Kidney epithelial cell (primary cell): ENCODE results near the gene PTPRO. TPM values are rescaled to one million over a fixed set of nuclear protein-coding genes. Genes with fewer than 3 reads are reported as not detected.

Source experiments
- DNase-seq: peaks from one replicate; pipeline ENCODE4 v3.0.0-alpha.2; 2010; ENCODE audit warnings: low read depth
- H3K27me3 ChIP-seq: 2 replicates; pipeline ENCODE4 v1.6.0; 2011; ENCODE audit warnings: low read length; ENCODE audit not compliant: control insufficient read depth, insufficient read depth
- H3K36me3 ChIP-seq: 2 replicates; pipeline ENCODE4 v1.5.1; 2011; ENCODE audit warnings: low read length; ENCODE audit not compliant: control insufficient read depth, insufficient read depth
- H3K4me3 ChIP-seq: 2 replicates; pipeline ENCODE4 v1.5.1; 2011; ENCODE audit warnings: low read depth, mild to moderate bottlenecking, control low read depth, low read length
- total RNA-seq: library from RNA; depleted of rRNA; stranded (reverse); fragments of >200 nt; gene quantifications from 2 replicates; pipeline ENCODE4 v1.2.3, GENCODE V29; 2015
- TF ChIP-seq, protein P1 (sequence below): IDR thresholded peaks from 2 replicates; pipeline ENCODE4 v1.5.1; 2011; ENCODE audit warnings: mild to moderate bottlenecking, moderate library complexity, low read length, control low read depth, inconsistent platforms; ENCODE audit not compliant: insufficient read depth, poor library complexity, severe bottlenecking

Gene PTPRO
- total RNA-seq, 1 donor from 2014 or later, result 3.7 TPM

DNA sequence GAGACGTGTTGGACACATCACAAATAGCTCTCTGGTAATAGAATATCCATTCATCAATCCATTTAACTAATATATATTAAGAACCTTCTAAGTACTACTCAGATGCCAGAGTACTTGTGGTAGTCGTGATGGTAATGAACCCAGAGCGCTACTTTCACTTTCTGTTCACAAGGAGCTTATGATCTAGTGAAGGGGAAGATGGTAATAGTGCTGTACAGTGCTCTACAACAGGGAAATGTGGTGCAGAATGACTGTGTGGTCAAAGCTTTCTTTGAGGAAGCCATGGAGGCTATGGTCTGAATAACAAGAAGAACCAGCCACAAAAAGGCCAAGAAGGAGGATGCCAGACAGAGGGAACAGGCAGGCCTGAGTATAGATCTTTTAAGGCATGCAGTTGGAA lies 212.0 kb downstream of the PTPRO start:
- TF ChIP-seq, protein P1, sequence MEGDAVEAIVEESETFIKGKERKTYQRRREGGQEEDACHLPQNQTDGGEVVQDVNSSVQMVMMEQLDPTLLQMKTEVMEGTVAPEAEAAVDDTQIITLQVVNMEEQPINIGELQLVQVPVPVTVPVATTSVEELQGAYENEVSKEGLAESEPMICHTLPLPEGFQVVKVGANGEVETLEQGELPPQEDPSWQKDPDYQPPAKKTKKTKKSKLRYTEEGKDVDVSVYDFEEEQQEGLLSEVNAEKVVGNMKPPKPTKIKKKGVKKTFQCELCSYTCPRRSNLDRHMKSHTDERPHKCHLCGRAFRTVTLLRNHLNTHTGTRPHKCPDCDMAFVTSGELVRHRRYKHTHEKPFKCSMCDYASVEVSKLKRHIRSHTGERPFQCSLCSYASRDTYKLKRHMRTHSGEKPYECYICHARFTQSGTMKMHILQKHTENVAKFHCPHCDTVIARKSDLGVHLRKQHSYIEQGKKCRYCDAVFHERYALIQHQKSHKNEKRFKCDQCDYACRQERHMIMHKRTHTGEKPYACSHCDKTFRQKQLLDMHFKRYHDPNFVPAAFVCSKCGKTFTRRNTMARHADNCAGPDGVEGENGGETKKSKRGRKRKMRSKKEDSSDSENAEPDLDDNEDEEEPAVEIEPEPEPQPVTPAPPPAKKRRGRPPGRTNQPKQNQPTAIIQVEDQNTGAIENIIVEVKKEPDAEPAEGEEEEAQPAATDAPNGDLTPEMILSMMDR, result no peak
- Histone ChIP-seq H3K27me3 (no peaks in the 10 kb centered on the region), H3K4me3 (no peak overlapping the region), H3K36me3 (no peaks in the 10 kb centered on the region)
- no peak for DNase-seq

DNA sequence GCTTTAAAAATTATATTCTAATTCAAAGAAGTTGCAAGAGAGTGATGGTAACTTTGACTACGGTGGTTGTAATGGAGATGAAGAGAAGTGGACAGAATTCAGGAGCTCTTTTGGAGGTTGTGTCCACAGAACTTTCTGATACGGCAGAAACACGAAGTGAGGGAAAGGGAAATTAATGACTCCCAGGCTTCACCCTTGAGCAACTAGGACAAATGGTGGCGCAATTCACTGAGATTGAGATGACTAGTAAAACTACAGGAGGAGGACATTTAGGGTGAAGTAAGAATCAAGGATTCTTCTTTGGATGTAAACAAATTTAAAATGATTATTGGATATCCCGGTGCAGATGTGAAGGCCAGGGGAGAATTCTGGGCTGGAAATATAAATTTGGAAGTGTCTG lies 212.6 kb downstream of the PTPRO start:
- TF ChIP-seq, protein P1, result no peak
- Histone ChIP-seq H3K27me3 (no peaks in the 10 kb centered on the region), H3K36me3 (no peaks in the 10 kb centered on the region), H3K4me3 (no peak overlapping the region)
- DNase-seq, result no peak

DNA sequence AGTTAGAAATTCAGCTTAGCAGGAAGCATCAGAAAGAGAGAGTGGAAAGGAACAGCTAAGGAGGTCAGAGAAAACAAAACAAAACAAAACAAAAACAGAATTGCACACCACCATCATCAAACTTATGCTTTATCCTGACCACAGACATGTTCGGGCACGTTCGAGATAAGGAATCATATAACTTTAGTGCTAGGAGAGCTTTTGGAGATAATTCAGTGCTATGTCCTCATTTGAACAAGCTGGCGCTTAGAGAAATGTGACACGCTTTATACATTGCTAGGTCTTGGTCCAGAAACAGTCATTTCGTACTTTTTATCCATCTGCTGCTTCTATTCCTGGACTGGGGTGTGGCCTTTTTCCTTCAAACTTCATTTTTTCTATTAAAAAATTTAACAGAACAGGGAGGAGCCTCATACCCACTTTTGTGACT lies 213.1 kb downstream of the PTPRO start:
- no peaks in the 10 kb centered on the region for H3K27me3 ChIP-seq
- DNase-seq, result no peak
- no peak overlapping the region for H3K4me3 ChIP-seq
- H3K36me3 ChIP-seq, result no peaks in the 10 kb centered on the region
- TF ChIP-seq, protein P1, result no peak

DNA sequence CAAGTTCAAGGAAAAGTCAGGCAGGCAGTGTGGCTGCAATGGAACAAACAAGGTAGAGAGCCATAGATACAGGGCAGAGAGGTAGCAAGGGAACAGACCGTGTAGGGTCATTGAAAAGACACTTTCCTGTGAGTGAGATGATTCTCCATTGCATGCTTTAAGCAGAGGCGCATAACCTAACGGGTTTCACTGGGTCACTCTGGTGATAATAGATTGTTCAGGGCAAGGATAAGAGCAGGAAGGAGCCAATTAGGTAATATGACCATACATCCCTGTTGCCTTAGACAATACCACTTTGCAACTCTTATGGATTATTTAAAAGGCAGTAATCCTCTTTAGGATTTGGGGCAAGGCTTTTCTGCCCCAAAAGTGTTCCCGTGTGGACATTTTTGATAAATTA lies 214.1 kb downstream of the PTPRO start:
- Histone ChIP-seq H3K27me3 (no peaks in the 10 kb centered on the region), H3K4me3 (no peak overlapping the region), H3K36me3 (no peaks in the 10 kb centered on the region)
- TF ChIP-seq, protein P1, result no peak
- DNase-seq, result no peak

DNA sequence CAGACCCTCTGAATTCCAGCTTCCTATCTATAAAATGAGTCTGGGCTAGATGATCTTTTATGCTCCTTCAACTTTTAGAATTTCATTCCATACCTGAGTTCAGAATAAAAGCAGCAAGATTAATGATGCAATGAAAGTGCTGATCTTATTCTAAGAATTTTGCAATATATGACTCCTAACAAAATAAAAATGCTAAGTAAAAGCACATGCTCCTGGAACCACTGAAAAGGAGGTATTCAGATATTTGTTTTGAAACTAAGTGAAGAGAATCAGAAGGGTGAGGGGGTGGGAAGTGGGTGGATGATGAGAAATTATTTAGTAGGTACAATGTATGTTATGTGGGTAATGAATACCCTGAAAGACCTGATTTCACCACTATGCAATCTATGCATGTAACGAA lies 216.6 kb downstream of the PTPRO start:
- TF ChIP-seq, protein P1, result no peak
- no peak for DNase-seq

DNA sequence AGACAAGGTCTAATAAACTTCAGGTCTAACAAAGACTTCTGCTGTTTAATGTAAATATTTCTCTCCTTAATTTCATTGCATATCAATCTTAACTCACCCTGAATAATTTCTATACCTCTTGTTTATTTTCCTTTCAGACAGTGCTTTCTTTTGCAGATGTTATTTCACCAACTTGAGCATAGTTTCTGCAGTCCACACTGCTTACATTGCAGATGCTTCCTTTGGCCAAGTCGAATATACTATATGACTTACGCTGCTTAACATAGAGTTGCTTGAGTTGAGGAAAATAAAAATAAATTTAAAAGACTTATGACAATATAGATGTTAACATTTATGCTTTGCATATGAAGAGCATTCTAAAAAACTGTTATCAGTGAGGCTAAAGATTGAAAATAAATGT lies 217.7 kb downstream of the PTPRO start:
- Histone ChIP-seq H3K27me3 (no peaks in the 10 kb centered on the region), H3K4me3 (no peak overlapping the region), H3K36me3 (no peaks in the 10 kb centered on the region)
- no peak for DNase-seq
- TF ChIP-seq, protein P1, result no peak

More for the DNA sequence above, 216.6 kb downstream of the PTPRO start:
- Histone ChIP-seq H3K27me3 (no peaks in the 10 kb centered on the region), H3K4me3 (no peak overlapping the region), H3K36me3 (no peaks in the 10 kb centered on the region)
